ENCODE results near the gene LEFTY1. TPM values are rescaled to one million over a fixed set of nuclear protein-coding genes. Genes with fewer than 3 reads are reported as not detected.

LEFTY1 gene
- total RNA-seq, 1 experiment from 2014 or later: 0.64 TPM

- TF ChIP-seq EZH2 (IDR thresholded peaks at IDR 0.05): no peak
- no peak for TF ChIP-seq ELF1 (IDR thresholded peaks at IDR 0.05; ENCODE audit: borderline replicate concordance, low read depth)
Measured at GRCh38 chr1:225857256-225857655, 31.7 kb downstream of the LEFTY1 start (continued).

- Histone ChIP-seq H2AFZ (ENCODE audit: low read depth, low read length, poor library complexity, severe bottlenecking) (no peak overlapping the region), H4K20me1 (ENCODE audit: insufficient read depth) (no peaks in the 10 kb centered on the region), H3K27ac (ENCODE audit: low read depth, low read length) (no peak overlapping the region), H3K9me2 (ENCODE audit: insufficient read depth) (no peaks in the 10 kb centered on the region), H3K9ac (ENCODE audit: low read length) (no peak overlapping the region), H3K4me3 (replicated peaks in 1 of 2; ENCODE audit: low read depth in 1 of 2, low read length in 2 of 2) (no peak overlapping the region), H3K79me2 (ENCODE audit: insufficient read depth, low read length) (no peaks in the 10 kb centered on the region), H3K4me2 (ENCODE audit: low read length) (no peak overlapping the region), H3K36me3 (ENCODE audit: control insufficient read depth in 1 of 2, insufficient read depth in 2 of 2, low read length in 2 of 2) (no peaks in the 10 kb centered on the region; a peak in 1 of 4 replicates), H3K4me1 (ENCODE audit: control insufficient read depth in 1 of 2, insufficient read depth in 2 of 2, low read length in 2 of 2) (no peaks in the 10 kb centered on the region), H3K27me3 (ENCODE audit: insufficient read depth, low read length) (no peaks in the 10 kb centered on the region), H3K9me3 (ENCODE audit: control insufficient read depth in 1 of 2, insufficient read depth in 1 of 2, low read depth in 1 of 2, low read length in 2 of 2) (no peaks in the 10 kb centered on the region)
- ChIA-PET POLR2A (no interaction called here), RAD21 (ENCODE audit: low non-redundant PET in 1 of 2, low total read pairs in 2 of 2, uncharacterized antibody in 2 of 2, unreplicated experiment in 2 of 2) (no interaction called here), CTCF (no interaction called here)
- ATAC-seq (no peak), DNase-seq (ENCODE audit: low read depth, low spot score) (no peak)
- no peak for TF ChIP-seq EZH2phosphoT487 (IDR thresholded peaks at IDR 0.05; ENCODE audit: borderline replicate concordance)
- TF ChIP-seq CBX3 (IDR thresholded peaks at IDR 0.05; ENCODE audit: low read depth): no peak
- 0 out of 6 replicates have a peak, but pooled peaks of 1 of the 3 experiments have one; percentile 1 for TF ChIP-seq CTCF (IDR thresholded peaks at IDR 0.05 in 2 of 3, conservative IDR thresholded peaks at IDR 0.05 in 1 of 3; ENCODE audit: borderline replicate concordance in 1 of 3, insufficient read depth in 1 of 3, low read depth in 2 of 3, low read length in 2 of 3)
- TF ChIP-seq FOSL1 (IDR thresholded peaks at IDR 0.05; ENCODE audit: low read depth): no peak
- no peak for TF ChIP-seq POLR2AphosphoS5 (IDR thresholded peaks at IDR 0.05; ENCODE audit: low read depth, low read length)
- BruUV-seq (replicated peaks): no TSS peak
- intact Hi-C loops (cut with micrococcal nuclease): loop anchor here (10.0 kb wide), 1 partner anchor 119 kb away; no protein-coding TSS in a partner anchor
Measured at GRCh38 chr1:225855503-225856300, 33.2 kb downstream of the LEFTY1 start.

All from HCT116 (cell line).